Chondrocyte (in vitro differentiated cells): ENCODE measurements around the gene ENTPD3. TPM values are rescaled to one million over a fixed set of nuclear protein-coding genes. Genes with fewer than 3 reads are reported as not detected.
A peak's percentile ranks its signal among the peaks of the same experiment; 100 is the strongest.

ENCODE experiments used
- DNase-seq: peaks from one replicate; pipeline ENCODE4 v3.0.0; 2021; ENCODE audit warnings: mixed read lengths, low spot score
- H3K27ac Mint-ChIP-seq: one replicate; pipeline ENCODE4 v1.8.0; 2021; ENCODE audit warnings: mild to moderate bottlenecking, moderate library complexity, mixed read lengths; ENCODE audit not compliant: unreplicated experiment
- H3K27me3 Mint-ChIP-seq: 2 replicates; pipeline ENCODE4 v1.8.0; 2021; ENCODE audit warnings: low read depth, mixed read lengths
- H3K36me3 Mint-ChIP-seq: 2 replicates; pipeline ENCODE4 v1.8.0; 2021; ENCODE audit warnings: low read depth, mixed read lengths
- H3K4me1 Mint-ChIP-seq: 2 replicates; pipeline ENCODE4 v1.8.0; 2021; ENCODE audit warnings: low read depth, mild to moderate bottlenecking, mixed read lengths
- H3K4me3 Mint-ChIP-seq: one replicate; pipeline ENCODE4 v1.8.0; 2021; ENCODE audit warnings: mild to moderate bottlenecking, moderate library complexity, mixed read lengths; ENCODE audit not compliant: unreplicated experiment
- H3K9me3 Mint-ChIP-seq: 2 replicates; pipeline ENCODE4 v1.8.0; 2021; ENCODE audit warnings: low read depth, mixed read lengths
- total RNA-seq: library from RNA; stranded (reverse); gene quantifications from 3 replicates; pipeline ENCODE4 v1.2.1, GENCODE V29; 2021
- TF ChIP-seq, protein P1 (sequence below): fragments of 200-600 bp; sonication (generic); IDR thresholded peaks from 2 replicates; pipeline ENCODE4 v1.5.0; 2021; ENCODE audit warnings: antibody characterized with exemption, mild to moderate bottlenecking, moderate library complexity

ENTPD3 gene
- total RNA-seq, 1 donor from 2014 or later: 0.15 TPM

DNA sequence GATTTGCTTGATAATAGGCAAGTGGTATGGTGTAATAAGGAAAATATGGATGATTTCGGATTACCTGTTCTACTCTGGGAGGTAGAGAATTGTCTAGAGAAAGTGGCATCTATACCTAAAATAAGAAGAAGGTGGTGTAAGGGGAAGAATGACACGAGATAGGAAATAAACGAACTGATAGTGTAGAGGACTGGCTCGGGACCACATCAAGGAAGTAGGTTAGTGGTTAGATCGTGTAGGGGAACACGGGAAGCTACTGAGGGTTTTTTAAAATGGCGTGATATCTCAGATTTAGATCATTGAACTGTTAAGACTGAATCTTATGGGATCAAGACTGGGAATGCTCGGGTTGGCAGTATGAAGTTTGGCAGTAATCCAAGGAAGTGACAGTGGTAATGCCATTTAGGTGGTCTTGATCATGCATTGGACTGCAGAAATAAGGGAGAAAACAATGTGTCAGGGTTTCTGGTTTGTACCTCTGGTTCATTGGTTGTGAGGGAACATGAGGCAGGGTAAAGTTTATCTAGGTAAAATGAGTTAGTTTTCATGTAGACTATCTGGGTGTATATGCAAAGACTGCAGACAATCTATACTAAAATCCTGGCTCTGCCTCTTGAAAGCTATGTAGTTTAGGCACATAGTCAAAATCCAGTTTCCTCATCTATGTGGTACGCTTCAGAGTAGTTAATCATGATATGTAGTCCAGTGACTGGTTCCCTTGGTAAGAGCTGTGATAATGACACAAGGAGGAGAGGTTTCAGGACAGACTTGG, 77.5 kb downstream of the ENTPD3 start:
- TF ChIP-seq, protein P1, sequence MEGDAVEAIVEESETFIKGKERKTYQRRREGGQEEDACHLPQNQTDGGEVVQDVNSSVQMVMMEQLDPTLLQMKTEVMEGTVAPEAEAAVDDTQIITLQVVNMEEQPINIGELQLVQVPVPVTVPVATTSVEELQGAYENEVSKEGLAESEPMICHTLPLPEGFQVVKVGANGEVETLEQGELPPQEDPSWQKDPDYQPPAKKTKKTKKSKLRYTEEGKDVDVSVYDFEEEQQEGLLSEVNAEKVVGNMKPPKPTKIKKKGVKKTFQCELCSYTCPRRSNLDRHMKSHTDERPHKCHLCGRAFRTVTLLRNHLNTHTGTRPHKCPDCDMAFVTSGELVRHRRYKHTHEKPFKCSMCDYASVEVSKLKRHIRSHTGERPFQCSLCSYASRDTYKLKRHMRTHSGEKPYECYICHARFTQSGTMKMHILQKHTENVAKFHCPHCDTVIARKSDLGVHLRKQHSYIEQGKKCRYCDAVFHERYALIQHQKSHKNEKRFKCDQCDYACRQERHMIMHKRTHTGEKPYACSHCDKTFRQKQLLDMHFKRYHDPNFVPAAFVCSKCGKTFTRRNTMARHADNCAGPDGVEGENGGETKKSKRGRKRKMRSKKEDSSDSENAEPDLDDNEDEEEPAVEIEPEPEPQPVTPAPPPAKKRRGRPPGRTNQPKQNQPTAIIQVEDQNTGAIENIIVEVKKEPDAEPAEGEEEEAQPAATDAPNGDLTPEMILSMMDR: no peak
- Mint-ChIP-seq H3K27ac (peak overlapping the region; percentile 30), H3K27me3 (no peaks in the 10 kb centered on the region), H3K9me3 (no peaks in the 10 kb centered on the region), H3K4me1 (peaks cover 3% of the 10 kb centered on the region), H3K4me3 (no peak overlapping the region), H3K36me3 (peaks cover 26% of the 10 kb centered on the region)
- DNase-seq: no peak

DNA sequence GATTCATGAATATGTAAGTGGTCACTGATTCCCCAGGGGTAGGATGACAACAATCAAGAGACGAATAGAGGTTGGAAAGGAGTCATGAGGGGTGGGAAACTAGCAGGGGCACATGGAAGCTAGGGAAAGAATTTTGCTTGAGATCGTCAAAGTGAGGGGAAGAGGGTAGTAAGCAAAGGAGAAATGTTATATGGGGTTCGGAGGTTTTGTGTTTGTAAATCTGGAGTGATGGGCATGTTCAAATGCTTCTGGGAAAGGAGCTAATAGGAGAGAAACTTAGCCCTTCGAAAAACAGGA, 78.1 kb downstream of the ENTPD3 start:
- no peak for DNase-seq
- TF ChIP-seq, protein P1: no peak
- Mint-ChIP-seq H3K4me3 (no peak overlapping the region), H3K4me1 (peaks cover 3% of the 10 kb centered on the region), H3K9me3 (no peaks in the 10 kb centered on the region), H3K27ac (peak overlapping the region; percentile 30), H3K36me3 (peaks cover 26% of the 10 kb centered on the region), H3K27me3 (no peaks in the 10 kb centered on the region)

DNA sequence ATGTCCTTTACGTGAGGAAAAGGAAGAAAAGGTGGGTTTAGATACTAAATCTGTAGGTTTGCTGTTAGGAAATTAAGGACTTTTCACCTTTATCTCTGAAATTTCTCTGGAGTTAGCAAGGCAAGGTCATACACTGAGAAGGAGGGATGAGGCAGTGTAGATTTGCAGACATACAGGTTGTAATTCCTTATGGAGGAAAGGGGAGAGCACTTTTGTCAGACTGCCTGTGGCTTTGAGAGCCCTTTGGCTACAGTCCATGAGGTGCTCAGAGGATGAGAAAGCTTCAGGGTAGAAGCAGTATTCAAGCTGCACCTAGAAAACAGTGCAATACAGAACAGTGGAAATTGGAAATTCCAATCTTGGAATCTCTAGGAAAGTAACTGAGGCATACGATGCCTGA, 78.5 kb downstream of the ENTPD3 start:
- H3K9me3 Mint-ChIP-seq: no peaks in the 10 kb centered on the region
- H3K27me3 Mint-ChIP-seq: no peaks in the 10 kb centered on the region
- no peak for DNase-seq
- no peak overlapping the region for H3K27ac Mint-ChIP-seq
- peaks cover under 1% of the 10 kb centered on the region for H3K4me1 Mint-ChIP-seq
- no peak overlapping the region for H3K4me3 Mint-ChIP-seq
- TF ChIP-seq, protein P1: no peak
- peaks cover 23% of the 10 kb centered on the region for H3K36me3 Mint-ChIP-seq

DNA sequence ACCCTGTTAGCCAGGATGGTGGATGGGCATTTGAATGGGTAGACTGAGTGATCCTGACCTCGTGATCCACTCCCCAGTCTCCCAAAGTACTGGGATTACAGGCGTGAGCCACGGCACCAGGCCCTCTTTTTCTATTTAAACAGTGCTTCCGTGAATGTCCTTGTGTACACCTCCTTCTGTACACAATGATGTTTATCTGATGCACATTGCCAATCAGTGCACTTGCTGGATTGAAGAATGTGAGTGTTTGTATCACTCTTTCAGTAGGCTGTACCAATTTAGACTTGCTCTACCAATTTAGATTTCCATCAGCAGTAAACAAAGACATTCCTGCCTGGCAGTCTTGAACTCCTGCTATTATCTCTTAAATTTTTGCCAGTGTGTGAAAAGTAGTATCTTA, 81.0 kb downstream of the ENTPD3 start:
- DNase-seq: no peak
- H3K36me3 Mint-ChIP-seq: peaks cover 11% of the 10 kb centered on the region
- H3K27ac Mint-ChIP-seq: no peak overlapping the region
- H3K27me3 Mint-ChIP-seq: no peaks in the 10 kb centered on the region
- no peaks in the 10 kb centered on the region for H3K9me3 Mint-ChIP-seq
- TF ChIP-seq, protein P1: no peak
- H3K4me1 Mint-ChIP-seq: no peaks in the 10 kb centered on the region
- no peak overlapping the region for H3K4me3 Mint-ChIP-seq

DNA sequence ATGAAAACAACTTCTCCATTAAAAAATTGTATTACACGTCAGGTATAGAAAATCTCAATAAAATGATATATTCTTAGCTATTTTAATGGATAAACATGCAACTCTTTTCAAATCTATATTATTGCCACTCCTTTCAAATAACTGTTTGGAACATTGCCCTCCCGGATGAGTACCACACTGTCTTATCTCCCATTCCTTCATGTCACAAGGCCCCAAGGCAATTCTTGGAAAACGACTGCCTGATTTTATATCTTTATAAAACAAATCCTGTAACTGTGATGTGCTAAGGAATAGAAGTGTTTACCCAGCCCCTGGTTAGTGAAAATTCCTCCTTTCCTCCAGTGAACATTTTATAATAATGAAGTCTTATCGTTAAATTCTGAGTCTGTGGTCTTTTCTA, 83.7 kb downstream of the ENTPD3 start:
- Mint-ChIP-seq H3K9me3 (no peaks in the 10 kb centered on the region), H3K4me1 (no peaks in the 10 kb centered on the region), H3K27me3 (no peaks in the 10 kb centered on the region), H3K36me3 (no peaks in the 10 kb centered on the region), H3K4me3 (no peak overlapping the region), H3K27ac (no peak overlapping the region)
- DNase-seq: no peak
- TF ChIP-seq, protein P1: no peak
